ENCODE measurements around the gene MYO1F. TPM values are rescaled to one million over a fixed set of nuclear protein-coding genes. Genes with fewer than 3 reads are reported as not detected.
"Not testable (repeated sequence)": the region's sequence is repeated elsewhere in the genome, so short reads cannot be mapped to it uniquely, and the experiment has no call there.

Gene MYO1F
- polyA plus RNA-seq = 0.08 to 0.14 TPM (median 0.08 TPM) in 3 replicates
- polyA plus RNA-seq (2011; ENCODE audit: low read depth) = not detected
- 0.07 and 0.19 TPM in 2 replicates for polyA plus RNA-seq (2011; cell fraction: cytosol; rRNA removed)
- polyA plus RNA-seq (2011; cell fraction: nucleus; rRNA removed) = 0.04 and 0.29 TPM in 2 replicates
- 0.29 and 3.4 TPM in 2 replicates for polyA plus RNA-seq (2012; ENCODE audit: low replicate concordance)
- polyA minus RNA-seq = 0.10 to 0.82 TPM in 2 of 3 replicates, not detected in the other
- polyA minus RNA-seq (2011; cell fraction: cytosol; rRNA and poly(A)+ RNA removed) = not detected
- polyA minus RNA-seq (2011; cell fraction: nucleus; rRNA and poly(A)+ RNA removed) = not detected in 2 replicates

DNA sequence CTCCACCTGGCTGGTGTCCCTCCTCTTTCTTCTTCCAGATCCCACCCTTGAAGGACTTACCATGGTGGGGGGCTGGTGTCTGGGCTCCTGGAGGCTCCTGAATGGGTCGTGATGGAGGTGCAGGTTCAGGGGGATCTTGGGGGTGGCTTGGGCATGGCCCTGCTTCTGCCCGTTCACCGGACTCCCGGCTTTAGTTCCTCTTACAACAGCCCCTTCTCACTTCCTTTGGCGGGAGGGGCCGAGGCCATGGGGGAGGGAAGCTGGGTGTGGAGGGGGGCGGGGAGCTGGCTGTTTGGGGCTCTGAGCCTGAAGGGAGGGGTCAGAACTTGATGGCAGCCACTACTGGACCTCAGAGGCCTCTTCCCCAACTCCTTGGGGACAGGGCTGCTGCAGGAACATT, at the start of gene MYO1F:
MYO1F (minus strand) TSS at position 196 of the 400 bp plus-strand sequence; CDS start at position 63, 133 bp downstream.
- H3K9me1 ChIP-seq (ENCODE audit: control insufficient read depth, extremely low read depth, insufficient read depth, low read length) = no peaks in the 10 kb centered on the region
- peaks cover 3% of the 10 kb centered on the region for H3K4me1 ChIP-seq (ENCODE audit: control insufficient read depth, extremely low read depth, insufficient read depth, low read length)
- dilution Hi-C loops (cut with MboI; ENCODE audit: extremely low pct_ligation_motif_present, low sequenced_read_pairs) = no loop called here
- FAIRE-seq (no peak), DNase-seq (ENCODE audit: low read depth, low spot score) (no peak)
- no peak within 1 kb of the TSS for H3K27ac ChIP-seq (ENCODE audit: control insufficient read depth, insufficient read depth, low read length)
- TF ChIP-seq EZH2 (IDR thresholded peaks at IDR 0.05; ENCODE audit: low read length) (no peak), CTCF (optimal IDR thresholded peaks at IDR 0.05 in 1 of 3, IDR thresholded peaks at IDR 0.05 in 1 of 3, conservative IDR thresholded peaks at IDR 0.05 in 1 of 3; ENCODE audit: extremely low read depth in 1 of 3, insufficient read depth in 2 of 3, low read length in 3 of 3) (no peak)
- no peaks in the 10 kb centered on the region for H3K27me3 ChIP-seq (ENCODE audit: control insufficient read depth, extremely low read depth, insufficient read depth, low read length)
- H3K4me2 ChIP-seq (ENCODE audit: control insufficient read depth, extremely low read depth, insufficient read depth, low read depth, low read length) = no peak within 1 kb of the TSS
- H4K20me1 ChIP-seq (ENCODE audit: control insufficient read depth, extremely low read depth, insufficient read depth, low read length) = no peaks in the 10 kb centered on the region
- no peak within 1 kb of the TSS for H2AFZ ChIP-seq (ENCODE audit: control insufficient read depth, low read length)
- no peaks in the 10 kb centered on the region for H3K79me2 ChIP-seq (ENCODE audit: control insufficient read depth, insufficient read depth, low read length)
- H3K36me3 ChIP-seq (ENCODE audit: control insufficient read depth in 2 of 2, extremely low read depth in 1 of 2, insufficient read depth in 2 of 2, low read length in 2 of 2) = no peaks in the 10 kb centered on the region
- H3K4me3 ChIP-seq (ENCODE audit: control insufficient read depth in 2 of 3, extremely low read depth in 1 of 3, insufficient read depth in 2 of 3, low read depth in 1 of 3, low read length in 3 of 3) = no peak within 1 kb of the TSS
- no peak within 1 kb of the TSS for H3K9ac ChIP-seq (ENCODE audit: control insufficient read depth, extremely low read depth, insufficient read depth, low read length)
- H3K9me3 ChIP-seq (ENCODE audit: control insufficient read depth, low read depth, low read length) = no peaks in the 10 kb centered on the region

DNA sequence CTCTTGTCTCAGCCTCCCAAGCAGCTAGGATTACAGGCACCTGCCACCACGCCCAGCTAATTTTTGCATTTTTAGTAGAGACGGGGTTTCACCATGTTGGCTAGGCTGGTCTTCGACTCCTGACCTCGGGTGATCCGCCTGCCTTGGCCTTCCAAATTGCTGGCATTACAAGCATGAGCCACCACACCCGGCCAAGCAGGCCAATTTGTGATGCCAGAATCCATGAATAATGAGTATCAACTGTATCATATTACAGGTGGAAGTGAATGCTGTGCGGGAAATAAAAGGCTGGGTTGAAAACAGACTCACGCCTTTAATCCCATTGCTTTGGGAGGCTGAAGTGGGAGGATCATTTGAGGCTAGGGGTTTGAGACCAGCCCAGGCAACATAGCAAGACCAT, 49.6 kb upstream of the MYO1F start:
- Histone ChIP-seq H3K27ac (ENCODE audit: control insufficient read depth, insufficient read depth, low read length) (no peak overlapping the region), H2AFZ (ENCODE audit: control insufficient read depth, low read length) (no peak overlapping the region), H4K20me1 (ENCODE audit: control insufficient read depth, extremely low read depth, insufficient read depth, low read length) (no peaks in the 10 kb centered on the region), H3K9me3 (ENCODE audit: control insufficient read depth, low read depth, low read length) (peaks cover 2% of the 10 kb centered on the region), H3K9me1 (ENCODE audit: control insufficient read depth, extremely low read depth, insufficient read depth, low read length) (no peaks in the 10 kb centered on the region), H3K36me3 (ENCODE audit: control insufficient read depth in 2 of 2, extremely low read depth in 1 of 2, insufficient read depth in 2 of 2, low read length in 2 of 2) (no peaks in the 10 kb centered on the region), H3K9ac (ENCODE audit: control insufficient read depth, extremely low read depth, insufficient read depth, low read length) (no peak overlapping the region), H3K27me3 (ENCODE audit: control insufficient read depth, extremely low read depth, insufficient read depth, low read length) (no peaks in the 10 kb centered on the region), H3K4me3 (ENCODE audit: control insufficient read depth in 2 of 3, extremely low read depth in 1 of 3, insufficient read depth in 2 of 3, low read depth in 1 of 3, low read length in 3 of 3) (no peak overlapping the region), H3K4me2 (ENCODE audit: control insufficient read depth, extremely low read depth, insufficient read depth, low read depth, low read length) (no peak overlapping the region), H3K4me1 (ENCODE audit: control insufficient read depth, extremely low read depth, insufficient read depth, low read length) (no peaks in the 10 kb centered on the region), H3K79me2 (ENCODE audit: control insufficient read depth, insufficient read depth, low read length) (no peaks in the 10 kb centered on the region)
- DNase-seq (ENCODE audit: low read depth, low spot score) = no peak
- TF ChIP-seq EZH2 (IDR thresholded peaks at IDR 0.05; ENCODE audit: low read length) = no peak
- TF ChIP-seq CTCF (optimal IDR thresholded peaks at IDR 0.05 in 1 of 3, IDR thresholded peaks at IDR 0.05 in 1 of 3, conservative IDR thresholded peaks at IDR 0.05 in 1 of 3; ENCODE audit: extremely low read depth in 1 of 3, insufficient read depth in 2 of 3, low read length in 3 of 3) = no peak
- dilution Hi-C loops (cut with MboI; ENCODE audit: extremely low pct_ligation_motif_present, low sequenced_read_pairs) = no loop called here
- FAIRE-seq = no peak

DNA sequence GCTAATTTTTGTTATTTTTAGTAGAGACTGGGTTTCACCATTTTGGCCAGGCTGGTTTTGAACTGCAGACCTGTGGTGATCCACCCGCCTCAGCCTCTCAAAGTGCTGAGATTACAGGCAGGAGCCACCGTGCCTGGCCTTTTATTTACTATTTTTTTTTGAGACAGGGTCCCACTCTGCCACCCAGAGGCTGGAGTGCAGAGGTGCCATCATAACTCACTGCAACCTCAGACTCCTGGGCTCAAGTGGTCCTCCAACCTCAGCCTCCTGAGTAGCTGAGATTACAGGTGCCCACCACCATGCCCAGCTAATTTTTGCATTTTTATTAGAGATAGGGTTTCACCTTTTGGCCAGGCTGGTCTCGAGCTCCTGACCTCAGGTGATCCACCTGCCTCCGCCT, 45.6 kb upstream of the MYO1F start:
- H3K27me3 ChIP-seq (ENCODE audit: control insufficient read depth, extremely low read depth, insufficient read depth, low read length); H3K79me2 ChIP-seq (ENCODE audit: control insufficient read depth, insufficient read depth, low read length); H3K36me3 ChIP-seq (ENCODE audit: control insufficient read depth in 2 of 2, extremely low read depth in 1 of 2, insufficient read depth in 2 of 2, low read length in 2 of 2); dilution Hi-C loops (cut with MboI; ENCODE audit: extremely low pct_ligation_motif_present, low sequenced_read_pairs); H3K9me1 ChIP-seq (ENCODE audit: control insufficient read depth, extremely low read depth, insufficient read depth, low read length); H3K9me3 ChIP-seq (ENCODE audit: control insufficient read depth, low read depth, low read length); H3K4me3 ChIP-seq (ENCODE audit: control insufficient read depth in 2 of 3, extremely low read depth in 1 of 3, insufficient read depth in 2 of 3, low read depth in 1 of 3, low read length in 3 of 3); H3K9ac ChIP-seq (ENCODE audit: control insufficient read depth, extremely low read depth, insufficient read depth, low read length); H3K4me2 ChIP-seq (ENCODE audit: control insufficient read depth, extremely low read depth, insufficient read depth, low read depth, low read length); H2AFZ ChIP-seq (ENCODE audit: control insufficient read depth, low read length); H4K20me1 ChIP-seq (ENCODE audit: control insufficient read depth, extremely low read depth, insufficient read depth, low read length); H3K27ac ChIP-seq (ENCODE audit: control insufficient read depth, insufficient read depth, low read length); DNase-seq (ENCODE audit: low read depth, low spot score); H3K4me1 ChIP-seq (ENCODE audit: control insufficient read depth, extremely low read depth, insufficient read depth, low read length); FAIRE-seq: not testable (repeated sequence)
